Stimulated activated CD4-positive, alpha-beta T cell treated with anti-CD3 and anti-CD28 coated beads, Interleukin-4, amount 100 ng/mL, for 1 hour (primary cell): ENCODE measurements around the gene CSGALNACT2.
"Not testable (repeated sequence)": the region's sequence is repeated elsewhere in the genome, so short reads cannot be mapped to it uniquely, and the experiment has no call there.

Experiments
- DNase-seq: peaks from one replicate; pipeline ENCODE4 v3.0.0-alpha.2; 2020

The CSGALNACT2 gene

GRCh38 chr10:43218206-43218950, 80.1 kb downstream of the CSGALNACT2 start:
- no peak for DNase-seq

GRCh38 chr10:43218951-43219837, 80.9 kb downstream of the CSGALNACT2 start:
- DNase-seq = no peak

- no peak for DNase-seq
Measured at GRCh38 chr10:43219848-43220247, 81.6 kb downstream of the CSGALNACT2 start.

GRCh38 chr10:43220251-43220650, 82.0 kb downstream of the CSGALNACT2 start:
- DNase-seq = not testable (repeated sequence)

GRCh38 chr10:43220657-43221418, 82.6 kb downstream of the CSGALNACT2 start:
- no peak for DNase-seq

- peak; percentile 1 for DNase-seq
Measured at GRCh38 chr10:43221419-43222209, 83.4 kb downstream of the CSGALNACT2 start.

GRCh38 chr10:43222210-43222720, 84.0 kb downstream of the CSGALNACT2 start:
- no peak for DNase-seq

- no peak for DNase-seq
Measured at GRCh38 chr10:43223056-43223455, 84.8 kb downstream of the CSGALNACT2 start.

- DNase-seq = no peak
Measured at GRCh38 chr10:43224321-43224720, 86.1 kb downstream of the CSGALNACT2 start.

GRCh38 chr10:43225004-43225786, 87.0 kb downstream of the CSGALNACT2 start:
- no peak for DNase-seq

GRCh38 chr10:43225787-43226153, 87.5 kb downstream of the CSGALNACT2 start:
- DNase-seq = peak; percentile 50

GRCh38 chr10:43226441-43226840, 88.2 kb downstream of the CSGALNACT2 start:
- DNase-seq = no peak

- DNase-seq = peak; percentile 0
Measured at GRCh38 chr10:43226851-43227845, 88.9 kb downstream of the CSGALNACT2 start.

- peak; percentile 1 for DNase-seq
Measured at GRCh38 chr10:43227911-43228782, 89.9 kb downstream of the CSGALNACT2 start.

- no peak for DNase-seq
Measured at GRCh38 chr10:43228783-43229207, 90.5 kb downstream of the CSGALNACT2 start.

- peak; percentile 26 for DNase-seq
Measured at GRCh38 chr10:43229208-43230061, 91.2 kb downstream of the CSGALNACT2 start.

GRCh38 chr10:43230101-43230908, 92.1 kb downstream of the CSGALNACT2 start:
- DNase-seq = peak; percentile 1
